DMS153 treated with DMSO at 0.1 percent for 48 hours (cell line): ENCODE data around the gene ERICH6B.

Experiments
- DNase-seq: peaks from one replicate; lab custom pipeline; 2025; ENCODE audit not compliant: unreplicated experiment; lab: John Stamatoyannopoulos, UW

ERICH6B gene

DNA sequence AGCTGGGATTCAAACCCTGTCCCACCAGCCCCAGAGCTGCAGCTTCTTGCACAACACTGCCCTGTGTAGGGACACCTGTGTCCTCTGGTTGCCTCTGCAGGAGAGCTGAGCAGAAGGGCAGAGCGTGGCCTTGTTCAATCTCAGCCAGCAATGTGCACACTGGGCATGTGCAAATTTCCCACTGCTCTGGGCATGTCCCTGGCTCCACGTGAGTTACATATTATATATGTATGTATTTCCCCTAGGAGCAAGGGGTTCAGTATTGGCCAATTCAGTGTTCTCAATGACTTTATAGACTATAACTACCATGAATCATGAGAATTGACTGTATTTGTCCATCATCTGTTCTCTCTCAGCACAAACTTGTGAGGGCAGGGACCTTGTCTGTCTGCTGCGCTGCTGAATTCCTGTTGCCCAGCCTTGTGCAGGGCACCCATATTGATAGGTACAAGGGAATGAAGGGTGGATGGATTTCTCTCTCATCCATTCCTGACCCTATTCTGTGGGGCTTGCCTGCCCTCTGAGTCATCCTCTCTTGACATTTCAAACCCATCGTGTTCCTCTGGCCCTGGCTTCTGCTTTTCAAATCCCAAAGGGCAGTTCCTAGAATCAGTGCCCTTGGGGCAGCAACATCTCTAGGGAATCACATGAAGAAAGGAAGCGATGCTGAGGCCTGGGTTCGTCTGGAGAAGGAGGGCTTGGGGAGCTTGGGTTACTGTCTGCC, 69.7 kb downstream of the ERICH6B start:
- no peak for DNase-seq

DNA sequence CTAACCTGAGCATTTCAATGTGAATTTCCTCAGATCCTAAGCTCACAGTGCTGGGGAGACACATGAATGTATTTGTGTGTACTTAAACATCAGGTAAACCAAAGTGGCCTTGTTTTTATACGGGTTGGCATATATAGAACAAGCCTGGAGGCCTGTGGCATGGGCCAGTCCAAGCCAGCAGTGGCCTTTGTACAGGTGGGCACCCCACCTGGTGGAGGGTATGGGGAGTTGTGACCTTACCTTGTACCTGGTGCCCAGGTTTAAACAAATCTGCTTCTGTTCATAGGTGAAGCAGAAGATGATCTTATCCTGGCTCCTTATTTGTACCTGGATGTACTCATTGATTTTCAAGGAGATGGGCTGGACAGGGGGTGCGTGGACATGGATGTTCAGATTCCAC, 71.0 kb downstream of the ERICH6B start:
- DNase-seq: no peak

DNA sequence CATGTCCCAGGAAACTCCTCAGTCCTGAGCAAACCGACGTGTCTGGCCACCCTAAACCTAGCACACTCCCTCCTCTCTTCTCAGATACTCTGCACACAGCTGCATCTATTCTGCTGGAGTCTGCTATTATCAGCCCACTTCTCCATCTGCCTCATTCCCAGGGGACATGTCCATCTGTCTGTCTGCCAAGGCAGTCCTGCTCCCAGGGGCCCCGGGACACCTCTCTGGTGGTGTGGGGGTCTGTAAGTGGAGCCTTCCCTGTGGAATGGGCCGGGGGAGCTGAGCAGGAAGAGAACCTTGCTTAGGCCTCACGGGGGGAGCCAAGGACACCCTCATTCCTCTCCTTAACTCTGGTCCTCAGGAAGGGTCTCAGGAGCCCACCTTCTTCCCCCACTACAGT, 72.7 kb downstream of the ERICH6B start:
- DNase-seq: no peak

DNA sequence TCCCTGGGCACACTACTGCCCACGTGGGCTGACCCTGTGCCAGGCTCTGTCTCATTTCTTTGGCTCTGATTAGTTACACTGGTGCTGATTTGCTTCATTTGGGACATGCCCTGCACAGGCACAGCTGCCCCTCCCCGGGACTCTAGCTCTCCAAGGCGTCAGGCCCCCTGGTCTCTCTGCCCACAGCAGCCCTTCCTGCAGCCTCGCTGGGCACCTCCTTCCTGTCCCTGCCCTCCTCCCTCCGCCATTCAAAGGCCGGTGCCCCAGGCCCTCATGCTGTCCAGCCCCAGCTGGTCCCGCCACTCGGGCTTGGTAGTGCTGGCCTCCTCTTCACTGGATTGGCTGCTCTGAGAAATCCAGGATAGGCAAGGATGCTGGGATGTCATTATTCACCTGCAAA, 73.1 kb downstream of the ERICH6B start:
- DNase-seq: no peak

- no peak for DNase-seq
Measured at GRCh38 chr13:45541806-45542205, 73.7 kb downstream of the ERICH6B start.

DNA sequence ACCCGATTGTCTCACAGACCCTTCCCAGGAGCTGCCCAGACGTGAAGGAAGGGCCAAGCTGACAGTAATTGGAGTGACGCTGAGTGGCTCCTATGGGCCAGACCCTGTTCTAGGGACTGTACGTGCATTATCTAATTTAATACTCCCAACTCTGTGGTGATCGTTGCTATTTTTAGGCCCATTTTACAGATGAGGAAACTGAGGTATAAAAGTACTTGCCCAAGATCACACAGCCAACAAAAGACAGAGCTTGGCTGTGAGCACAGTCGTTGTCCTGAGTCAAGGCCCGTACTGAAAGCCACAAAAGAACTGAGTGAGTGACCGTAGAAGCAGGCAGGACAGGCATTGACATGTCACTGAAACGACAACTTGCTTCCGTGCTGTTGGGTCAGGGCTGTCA, 74.7 kb downstream of the ERICH6B start:
- no peak for DNase-seq

DNA sequence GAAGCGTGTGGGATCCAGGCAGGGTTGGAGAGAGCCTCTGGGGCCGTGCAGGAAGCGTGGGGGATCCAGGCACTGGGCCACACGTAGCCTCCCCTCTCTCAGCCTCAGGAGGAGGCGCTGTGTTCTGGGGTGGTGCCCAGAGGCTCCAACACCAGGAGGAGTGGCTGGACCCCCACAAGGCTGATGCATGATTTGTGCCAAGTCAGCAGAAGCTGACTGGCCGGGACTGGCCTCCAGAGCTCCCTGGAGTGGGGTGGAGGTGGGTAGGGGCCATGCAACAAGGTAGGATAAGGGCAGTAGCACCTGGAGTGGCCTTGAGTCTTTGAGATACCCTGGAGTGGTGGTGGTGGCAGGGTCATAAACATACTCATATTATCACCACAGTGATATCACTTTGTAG, 75.3 kb downstream of the ERICH6B start:
- DNase-seq: no peak

DNA sequence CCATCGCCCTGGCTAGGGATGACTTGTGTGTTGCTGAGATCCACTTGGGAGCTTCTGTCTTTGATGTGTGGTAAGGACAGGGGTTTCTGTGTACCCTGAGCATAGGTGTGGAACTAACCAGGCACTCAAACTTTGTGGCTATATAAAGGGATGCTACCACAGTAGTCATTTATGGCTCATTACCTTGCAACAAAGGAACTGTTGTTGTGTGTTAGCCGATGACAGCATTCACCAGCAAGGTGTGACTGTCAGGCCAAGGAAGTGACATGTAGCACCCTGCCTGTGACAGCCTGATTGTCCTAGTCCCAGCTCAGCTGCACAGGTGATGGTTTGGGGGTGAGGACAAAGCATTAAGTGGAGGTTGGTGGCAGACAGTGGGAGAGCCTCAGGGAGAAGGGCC, 77.2 kb downstream of the ERICH6B start:
- no peak for DNase-seq

- DNase-seq: no peak
Measured at GRCh38 chr13:45537516-45537915, 78.0 kb downstream of the ERICH6B start.

GRCh38 chr13:45536224-45536623, 79.3 kb downstream of the ERICH6B start:
- no peak for DNase-seq

DNA sequence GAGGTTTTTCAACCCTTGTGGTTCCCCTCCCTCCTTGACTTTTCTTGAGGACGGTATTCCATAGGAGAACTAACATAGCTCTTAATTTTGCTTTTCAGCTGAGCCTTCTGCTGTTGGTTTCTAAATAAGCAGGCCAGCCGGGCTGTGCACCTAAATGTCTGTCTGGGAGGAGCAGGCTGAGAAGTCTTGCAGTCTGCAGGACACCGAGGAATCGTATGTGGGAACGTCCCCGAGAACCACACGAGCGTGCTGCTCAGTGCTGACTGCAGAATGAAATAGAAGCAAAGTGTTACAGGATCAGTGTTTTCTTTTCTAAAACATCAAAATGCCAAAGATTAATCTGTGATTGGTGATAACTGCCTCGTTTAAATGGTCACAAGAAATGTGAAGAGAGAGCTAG, 80.9 kb downstream of the ERICH6B start:
- no peak for DNase-seq

GRCh38 chr13:45529758-45530157, 85.8 kb downstream of the ERICH6B start:
- DNase-seq: no peak

DNA sequence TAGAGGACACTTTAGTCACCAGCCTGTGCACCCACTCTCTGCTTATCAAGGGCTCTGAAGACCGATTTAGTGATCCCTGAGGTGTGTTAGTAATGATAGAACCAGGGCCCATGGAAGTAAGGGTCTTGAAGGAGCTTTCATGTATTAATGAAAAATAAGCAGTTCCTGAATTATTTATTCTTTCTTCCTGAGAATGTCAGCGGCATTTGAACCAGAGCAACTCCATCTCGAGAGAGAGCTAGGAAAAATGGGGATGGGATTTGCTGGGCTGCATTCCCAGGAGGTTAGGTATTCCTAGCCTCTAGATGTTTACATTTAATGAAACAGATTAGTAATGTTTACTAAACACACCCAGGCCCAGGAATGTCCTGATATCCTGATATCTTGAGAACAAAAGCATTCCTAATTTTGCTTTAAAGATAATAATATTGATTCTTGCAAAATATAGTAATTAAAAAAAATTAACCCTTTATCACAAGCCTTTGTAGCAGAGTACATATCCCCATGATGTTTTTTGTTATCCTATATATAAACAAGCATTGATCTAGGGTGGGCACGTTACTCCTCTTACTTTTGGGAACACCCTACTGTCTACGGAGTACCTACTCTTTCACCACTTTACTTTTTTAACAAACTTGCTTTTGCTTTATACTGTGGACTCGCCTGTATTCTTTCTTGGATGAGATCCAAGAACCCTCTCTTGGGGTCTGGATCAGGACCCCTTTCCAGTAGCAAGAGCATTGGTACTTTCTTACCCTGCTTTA, 87.7 kb downstream of the ERICH6B start:
- no peak for DNase-seq

- DNase-seq: no peak
Measured at GRCh38 chr13:45522571-45522970, 93.0 kb downstream of the ERICH6B start.

DNA sequence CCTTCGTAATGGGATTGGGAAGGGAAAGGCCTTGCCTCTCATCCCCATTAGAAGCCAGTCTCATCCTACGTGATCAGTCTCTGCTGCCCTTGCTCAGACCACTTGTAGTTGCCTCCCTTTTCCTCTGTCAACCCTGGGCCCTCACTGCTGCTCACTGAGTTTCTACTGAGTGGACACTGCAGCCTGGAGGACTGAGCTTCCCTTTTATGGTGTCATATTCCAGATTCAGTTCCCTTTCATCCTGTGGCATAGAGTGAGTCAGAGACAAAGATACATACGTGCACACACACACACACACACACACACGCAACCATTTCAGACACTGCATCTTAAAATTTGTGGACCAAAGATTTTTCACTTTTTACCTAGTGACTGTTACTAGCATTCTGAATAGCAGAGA, 94.2 kb downstream of the ERICH6B start:
- DNase-seq: no peak

- DNase-seq: no peak
Measured at GRCh38 chr13:45519493-45519892, 96.0 kb downstream of the ERICH6B start.

GRCh38 chr13:45518525-45519245, 96.9 kb downstream of the ERICH6B start:
- no peak for DNase-seq

DNA sequence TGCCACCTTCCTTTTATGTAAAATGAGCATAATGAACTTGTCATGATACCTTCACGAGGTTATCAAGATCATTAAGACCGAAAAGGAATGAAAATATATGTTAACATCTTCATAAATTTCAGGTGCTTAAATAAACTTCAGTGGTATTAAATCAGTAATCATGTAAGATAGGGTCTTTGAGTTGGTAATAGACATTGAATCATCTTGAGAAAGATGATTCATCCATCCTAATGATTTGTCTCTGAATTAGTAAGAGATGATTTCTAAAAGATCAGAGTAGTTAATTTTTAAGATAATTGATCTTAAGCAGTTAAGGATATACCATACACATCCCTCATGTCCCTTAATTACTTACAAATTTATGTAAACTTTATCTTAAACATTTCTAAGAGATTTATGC, 98.8 kb downstream of the ERICH6B start:
- no peak for DNase-seq

GRCh38 chr13:45512098-45512496, 103.4 kb downstream of the ERICH6B start:
- DNase-seq: no peak

DNA sequence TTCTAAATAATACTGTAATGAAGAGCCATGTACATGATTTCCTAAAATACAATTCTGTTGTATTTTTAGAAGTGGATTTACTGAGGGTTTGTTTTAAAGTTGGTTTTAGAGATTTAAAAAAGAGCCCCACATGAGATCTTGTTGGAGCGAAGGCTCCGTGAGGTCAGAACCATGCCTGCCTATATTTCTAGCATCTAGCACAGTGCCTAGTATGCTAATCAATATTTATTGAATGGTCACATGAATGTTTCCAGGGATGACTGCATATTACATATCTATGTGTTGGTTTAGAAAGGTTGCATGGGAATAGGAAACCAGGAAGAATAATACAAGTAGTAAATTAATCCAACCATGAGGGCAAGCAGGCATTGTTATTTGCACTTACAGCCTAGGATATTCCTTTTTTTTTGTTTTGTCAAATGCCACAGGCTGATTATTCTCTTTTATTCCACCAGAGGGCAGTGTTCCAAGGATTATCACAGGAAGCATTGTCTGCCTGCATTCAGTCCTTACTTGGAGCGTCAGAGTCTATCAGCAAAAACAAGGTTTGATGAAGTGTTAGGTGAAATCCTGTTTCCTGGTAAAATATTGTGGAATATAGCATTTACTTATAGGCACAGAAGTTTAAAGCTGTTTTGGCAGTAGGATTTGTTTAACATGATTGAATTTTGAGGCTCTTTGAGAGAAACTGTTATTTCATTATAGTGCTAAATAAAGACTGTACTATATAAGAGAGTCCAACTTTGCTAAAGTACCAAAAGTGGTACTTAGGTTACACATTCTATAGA, 104.0 kb downstream of the ERICH6B start:
- DNase-seq: peak; percentile 54

DNA sequence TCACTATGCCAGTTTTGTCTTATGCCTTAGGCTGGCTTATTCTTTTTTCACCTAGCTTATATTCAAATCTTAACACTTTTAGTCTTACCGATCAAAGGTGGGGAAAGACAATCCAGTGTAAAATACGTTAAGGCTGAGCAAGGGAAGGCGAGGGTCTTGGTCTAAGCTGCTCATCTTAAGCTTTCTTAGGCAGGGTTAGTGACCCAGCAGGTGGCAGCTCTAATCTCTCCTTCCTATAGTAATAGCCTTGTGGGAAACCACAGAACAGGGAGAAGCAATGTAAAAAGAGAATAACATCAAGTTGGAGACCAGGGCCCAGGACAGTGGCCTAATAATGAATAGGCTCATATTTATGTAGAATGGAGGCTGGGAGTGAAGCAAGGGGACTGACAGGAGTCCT, 104.9 kb downstream of the ERICH6B start:
- no peak for DNase-seq
